ENCODE measurements around the gene SPAG8. TPM values are rescaled to one million over a fixed set of nuclear protein-coding genes. Genes with fewer than 3 reads are reported as not detected.

SPAG8 gene
- total and polyA plus RNA-seq, 9 of the 15 experiments (the other 6 are each of a cell fraction or from before 2014, with no cell fraction given), result 0.03 to 0.47 (median 0.21) TPM

GRCh38 chr9:35829084-35829763, 17.2 kb upstream of the SPAG8 start, which contains the start of gene TMEM8B (continued):
- no peak for TF ChIP-seq ZBTB40 (IDR thresholded peaks at IDR 0.05)
- TF ChIP-seq ZBTB40 (CRISPR knock-in tag; IDR thresholded peaks at IDR 0.05), result no peak
- no peak for TF ChIP-seq FOXA1 (IDR thresholded peaks at IDR 0.05; ENCODE audit: borderline replicate concordance)
- no peak for TF ChIP-seq E4F1 (CRISPR knock-in tag; IDR thresholded peaks at IDR 0.05; ENCODE audit: borderline replicate concordance)
- TF ChIP-seq CTCFL (IDR thresholded peaks at IDR 0.05; ENCODE audit: borderline replicate concordance, insufficient read depth, low read depth, low read length, poor library complexity, severe bottlenecking), result no peak
- TF ChIP-seq CREM (IDR thresholded peaks at IDR 0.05; ENCODE audit: low read depth), result peak; percentile 73
- TF ChIP-seq ZNF79 (CRISPR knock-in tag; IDR thresholded peaks at IDR 0.05; ENCODE audit: low read depth), result no peak
- peak; percentile 70 for TF ChIP-seq POLR2G (IDR thresholded peaks at IDR 0.05; ENCODE audit: low read depth, low read length)
- peak; percentile 50; the same call in 1 of the 2 replicates for TF ChIP-seq PHF8 (IDR thresholded peaks at IDR 0.05; ENCODE audit: borderline replicate concordance, low read length)
- no peak for TF ChIP-seq XRCC3 (IDR thresholded peaks at IDR 0.05)
- TF ChIP-seq RBM25 (IDR thresholded peaks at IDR 0.05; ENCODE audit: low read depth, low read length, severe bottlenecking), result peak; percentile 40

Measured in K562 (cell line).